SKM-1 (cell line): ENCODE data around the gene LRP8.

Source experiments
- DNase-seq: peaks from one replicate; lab custom pipeline; 2025; ENCODE audit not compliant: unreplicated experiment; lab: John Stamatoyannopoulos, UW

Gene LRP8

GRCh38 chr1:53359934-53360276 lies 32.0 kb upstream of the LRP8 start:
- DNase-seq, result no peak

DNA sequence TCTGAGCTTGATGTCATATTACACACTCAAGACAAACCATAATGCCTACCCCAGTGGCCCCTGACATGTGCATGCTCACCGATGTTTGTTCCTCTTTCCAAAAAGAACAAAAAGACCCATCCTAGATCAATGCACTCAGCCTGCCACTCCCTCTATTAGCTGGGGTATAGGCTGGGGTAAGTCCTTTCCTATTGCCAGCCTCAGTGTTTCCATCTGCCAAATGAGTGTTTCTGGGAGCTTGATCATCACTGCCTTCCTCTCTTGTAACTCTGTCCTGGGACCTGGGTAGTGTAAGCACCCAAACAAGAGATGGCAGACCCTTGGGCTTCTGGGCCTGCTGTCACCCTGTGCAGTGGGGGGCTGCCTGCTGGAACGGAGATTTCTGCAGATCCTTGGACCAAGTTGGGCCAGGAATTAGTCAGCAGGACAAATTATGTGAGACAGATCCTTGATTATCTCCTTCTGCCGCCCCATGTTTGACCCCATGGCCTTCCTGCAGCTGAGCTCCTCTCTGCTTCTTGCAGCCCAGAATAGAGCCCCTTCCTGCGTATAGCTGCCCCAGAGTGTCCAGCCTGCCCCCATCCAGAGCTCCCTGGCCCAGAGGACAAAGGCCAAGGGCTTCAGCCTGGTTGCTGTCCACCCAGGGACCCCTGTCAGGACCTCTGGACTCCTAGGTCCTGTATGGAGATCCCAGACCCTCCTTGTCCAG lies 31.5 kb upstream of the LRP8 start:
- DNase-seq, result no peak

DNA sequence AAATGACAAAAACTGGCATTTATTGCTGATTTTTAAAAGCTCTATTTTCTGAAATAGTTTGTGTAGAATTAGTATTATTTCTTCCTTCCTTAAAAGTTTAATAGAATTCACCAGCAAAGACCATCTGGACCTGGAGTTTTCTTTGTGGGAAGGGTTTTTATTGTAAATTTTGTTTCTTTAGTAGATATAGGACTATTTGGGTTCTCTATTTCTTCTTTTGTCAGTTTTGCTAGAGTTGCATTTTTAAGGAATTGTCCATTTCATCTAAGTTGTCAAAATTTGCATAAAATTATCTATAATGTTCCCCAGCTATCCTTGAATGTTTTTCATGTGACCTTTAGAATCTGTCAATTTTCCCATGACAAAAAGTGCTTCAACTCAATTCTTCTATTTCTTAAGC lies 28.8 kb upstream of the LRP8 start:
- no peak for DNase-seq

GRCh38 chr1:53354119-53354518 lies 26.2 kb upstream of the LRP8 start:
- DNase-seq, result no peak

DNA sequence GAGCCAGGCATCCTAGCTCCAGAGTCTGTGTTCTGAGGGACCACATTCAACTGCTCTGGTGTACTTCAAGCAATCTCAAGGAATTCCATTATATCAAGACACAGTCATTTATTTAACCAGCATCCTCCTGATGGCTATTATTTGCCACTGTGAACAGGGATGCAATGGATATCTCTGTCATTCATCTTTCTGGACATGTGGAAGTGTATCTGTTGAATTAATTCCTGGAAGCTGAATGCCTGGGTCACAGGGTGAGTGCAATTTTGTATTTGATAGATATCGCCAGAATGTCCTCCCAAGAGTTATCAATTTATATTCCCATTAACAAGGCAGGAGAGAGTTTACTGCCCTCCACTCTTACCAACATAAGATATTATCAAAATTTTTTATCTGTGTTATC lies 24.7 kb upstream of the LRP8 start:
- no peak for DNase-seq

DNA sequence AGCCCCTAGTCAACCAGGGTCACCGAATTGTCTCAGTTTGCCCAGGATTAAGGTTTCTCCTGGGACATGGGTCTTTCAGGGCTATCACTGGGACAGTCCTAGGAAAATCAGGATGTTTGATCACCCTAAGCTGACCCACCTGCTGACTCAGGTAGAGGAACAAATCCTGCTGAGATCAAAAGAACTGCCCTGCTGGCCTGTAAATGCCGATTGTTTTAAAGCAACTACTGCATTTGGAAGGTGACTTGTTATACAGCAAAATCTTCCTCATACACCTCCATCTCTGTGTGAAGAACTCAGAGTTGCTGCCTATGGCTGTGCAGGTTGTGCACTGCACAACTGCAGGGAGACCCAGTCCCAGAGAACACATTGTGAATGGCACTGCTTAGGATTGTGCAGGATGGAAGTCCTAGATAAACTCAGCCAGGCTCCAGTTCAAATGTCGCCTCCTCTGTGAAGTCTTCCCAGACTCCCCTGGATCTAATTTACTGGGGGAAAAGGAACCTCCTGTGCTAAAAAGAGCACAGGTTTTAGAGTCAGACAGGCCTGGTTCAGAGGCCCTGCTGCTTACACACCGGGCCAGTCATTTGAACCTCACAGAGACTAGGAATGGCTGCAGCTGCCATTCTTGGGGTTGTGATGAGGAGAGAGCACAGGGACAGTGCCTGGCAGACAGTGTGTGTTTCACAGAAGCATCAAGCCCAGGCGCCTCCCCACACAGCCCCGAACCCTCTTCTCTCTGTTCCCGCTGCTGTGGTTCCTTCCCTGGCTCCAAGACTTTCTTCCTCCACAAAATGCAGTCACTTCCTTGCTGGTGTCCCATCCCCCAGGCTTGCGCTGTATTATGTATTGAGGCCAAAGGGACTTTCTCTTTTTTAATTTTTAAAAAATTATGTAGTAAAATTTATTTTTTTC lies 23.2 kb upstream of the LRP8 start:
- DNase-seq, result no peak

- DNase-seq, result no peak
Measured at GRCh38 chr1:53349968-53350852, 22.3 kb upstream of the LRP8 start.

DNA sequence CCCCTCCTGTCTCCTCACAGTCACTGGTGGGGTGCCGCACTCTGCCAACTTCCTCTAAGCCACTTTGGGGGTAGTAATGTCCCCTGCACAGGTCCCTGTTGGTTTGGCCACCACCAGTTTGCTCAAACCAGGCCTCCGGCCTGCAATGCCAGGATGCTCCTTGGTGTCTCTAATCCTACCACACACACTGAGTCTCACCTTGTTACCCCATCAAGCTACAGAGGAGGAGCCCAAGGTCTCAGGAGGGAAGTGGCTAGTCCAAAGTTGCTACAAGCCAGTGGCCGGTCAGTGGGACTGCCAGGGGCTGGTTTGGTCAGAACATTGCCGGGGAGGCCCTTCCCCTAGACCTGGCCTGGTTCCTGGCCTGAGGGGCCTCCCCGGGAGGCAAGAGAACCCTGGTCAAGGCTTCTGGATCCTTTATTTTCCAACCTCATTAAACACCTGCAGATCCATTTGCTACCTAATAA lies 21.5 kb upstream of the LRP8 start:
- no peak for DNase-seq

DNA sequence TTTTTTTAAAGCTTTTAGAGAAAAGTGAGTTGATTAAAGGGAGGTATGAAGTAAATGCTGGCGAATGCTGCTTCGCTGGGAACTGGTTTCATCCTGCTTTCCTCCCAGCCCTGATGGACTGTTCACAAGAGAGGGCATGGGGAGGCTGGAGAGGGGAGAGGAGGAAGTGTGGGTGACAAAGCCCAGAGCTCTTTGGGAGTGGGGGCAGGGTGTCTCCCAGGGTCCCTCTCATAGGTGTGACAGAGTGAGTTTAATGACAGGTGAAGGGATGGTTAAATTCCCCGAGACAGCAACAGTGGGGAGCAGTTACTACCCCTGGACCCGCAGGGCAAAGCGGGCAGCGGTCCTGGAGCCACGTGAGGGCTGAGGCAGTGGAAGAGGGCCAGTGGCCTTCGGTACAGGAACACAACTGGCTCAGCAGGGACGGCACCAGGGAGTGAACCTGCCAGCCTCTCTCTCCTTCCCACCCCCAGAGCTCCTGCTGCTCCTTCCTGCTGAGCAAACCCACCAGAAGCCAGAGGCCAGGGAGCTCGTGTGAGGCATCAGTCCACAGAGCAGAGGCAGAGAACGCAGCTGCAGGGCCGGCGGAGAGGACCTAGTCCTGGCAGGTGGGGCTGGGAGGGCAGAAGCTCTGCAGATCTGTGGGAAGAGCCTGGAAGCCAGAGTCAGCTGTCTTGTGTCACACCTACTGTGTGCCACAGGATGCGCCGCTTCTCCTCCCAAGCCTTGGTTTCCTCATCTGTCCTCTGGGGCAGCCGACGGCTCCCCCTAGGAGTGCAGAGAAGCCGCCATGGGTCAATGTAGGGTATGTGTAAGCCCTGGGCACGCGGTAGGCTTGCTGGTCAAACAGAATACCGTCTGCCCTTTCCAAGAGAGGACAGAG lies 20.9 kb upstream of the LRP8 start:
- no peak for DNase-seq

- DNase-seq, result no peak
Measured at GRCh38 chr1:53346814-53347176, 18.9 kb upstream of the LRP8 start.

DNA sequence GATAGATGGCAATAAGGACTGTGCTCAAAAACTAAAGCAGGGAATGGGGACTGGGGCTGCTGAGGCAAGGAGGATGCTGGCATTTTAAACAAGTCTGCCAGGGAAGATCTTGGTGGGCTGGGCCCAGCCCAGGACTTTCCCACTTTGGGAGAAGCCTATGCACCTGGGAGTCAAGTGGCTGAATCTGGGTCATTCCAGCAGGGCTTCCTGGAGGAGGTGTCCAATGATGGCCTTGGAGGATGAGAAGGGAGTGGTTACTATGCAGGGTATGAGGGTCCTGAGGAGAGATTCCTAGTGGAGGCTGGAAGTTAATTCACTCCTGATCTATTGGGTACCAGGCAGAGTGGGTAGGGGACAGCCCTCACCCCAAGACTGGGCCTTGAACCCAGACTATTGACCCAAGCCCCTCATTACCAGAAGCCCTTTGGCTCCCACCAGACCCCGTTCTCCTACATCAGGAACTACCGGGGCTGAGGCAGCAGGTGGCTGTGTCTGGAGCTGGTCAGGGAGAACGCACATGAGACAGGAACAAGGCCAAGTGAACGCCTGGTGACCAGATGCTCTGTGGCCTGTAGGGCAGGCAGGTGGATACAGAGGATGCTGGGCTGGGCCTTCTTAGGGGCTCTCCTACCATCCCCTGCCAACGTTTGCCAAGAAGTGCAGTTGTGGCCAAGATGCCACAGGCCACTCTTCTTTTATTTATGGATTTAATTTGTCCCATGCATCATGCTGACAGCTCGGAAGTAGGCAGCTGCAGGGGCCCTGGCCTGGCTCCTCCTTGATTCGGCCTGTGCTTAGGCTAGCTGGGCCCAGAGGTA lies 18.3 kb upstream of the LRP8 start:
- DNase-seq, result no peak

DNA sequence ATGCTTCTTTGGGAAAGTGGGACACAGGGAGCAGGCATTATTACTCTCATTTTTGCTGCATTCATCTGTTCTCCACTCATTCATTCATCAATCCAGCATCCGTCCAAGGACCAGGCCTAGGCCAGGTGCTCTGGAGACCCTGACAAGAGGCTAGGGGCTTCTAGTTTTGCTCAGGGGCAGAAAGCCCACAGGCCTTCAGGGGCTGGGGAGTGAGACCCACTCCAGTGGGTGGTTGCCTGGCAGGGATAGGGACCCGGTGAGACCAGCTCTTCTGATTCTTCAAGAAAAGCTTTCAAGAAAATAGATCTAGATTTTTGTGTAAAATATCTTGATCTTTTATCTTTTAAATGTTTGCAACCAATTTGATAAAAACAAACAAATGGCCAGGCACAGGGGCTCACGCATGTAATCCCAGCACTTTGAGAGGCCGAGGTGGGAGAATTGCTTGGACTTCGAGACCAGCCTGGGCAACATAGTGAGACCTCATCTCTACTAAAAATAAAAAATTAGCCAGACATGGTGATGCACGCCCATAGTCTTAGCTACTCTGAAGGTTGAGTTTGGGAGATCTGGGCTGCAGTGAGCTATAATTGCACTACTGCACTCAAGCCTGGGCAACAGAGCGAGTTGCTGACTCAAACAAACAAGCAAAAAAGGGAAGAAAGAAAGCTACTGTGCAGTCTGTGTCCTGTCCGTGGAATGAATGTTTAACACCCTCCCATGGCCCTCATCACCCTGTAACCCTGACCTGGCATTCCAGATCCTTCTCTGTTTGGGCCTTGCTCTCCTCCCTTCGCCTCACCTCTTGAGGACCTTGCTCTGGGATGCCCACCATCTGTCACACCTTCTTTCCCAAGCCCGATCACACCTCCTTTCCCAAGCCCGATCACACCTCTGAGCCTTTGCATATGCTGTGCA lies 17.3 kb upstream of the LRP8 start:
- DNase-seq, result no peak

GRCh38 chr1:53343831-53344668 lies 16.2 kb upstream of the LRP8 start:
- no peak for DNase-seq

- no peak for DNase-seq
Measured at GRCh38 chr1:53342735-53343470, 15.0 kb upstream of the LRP8 start.

DNA sequence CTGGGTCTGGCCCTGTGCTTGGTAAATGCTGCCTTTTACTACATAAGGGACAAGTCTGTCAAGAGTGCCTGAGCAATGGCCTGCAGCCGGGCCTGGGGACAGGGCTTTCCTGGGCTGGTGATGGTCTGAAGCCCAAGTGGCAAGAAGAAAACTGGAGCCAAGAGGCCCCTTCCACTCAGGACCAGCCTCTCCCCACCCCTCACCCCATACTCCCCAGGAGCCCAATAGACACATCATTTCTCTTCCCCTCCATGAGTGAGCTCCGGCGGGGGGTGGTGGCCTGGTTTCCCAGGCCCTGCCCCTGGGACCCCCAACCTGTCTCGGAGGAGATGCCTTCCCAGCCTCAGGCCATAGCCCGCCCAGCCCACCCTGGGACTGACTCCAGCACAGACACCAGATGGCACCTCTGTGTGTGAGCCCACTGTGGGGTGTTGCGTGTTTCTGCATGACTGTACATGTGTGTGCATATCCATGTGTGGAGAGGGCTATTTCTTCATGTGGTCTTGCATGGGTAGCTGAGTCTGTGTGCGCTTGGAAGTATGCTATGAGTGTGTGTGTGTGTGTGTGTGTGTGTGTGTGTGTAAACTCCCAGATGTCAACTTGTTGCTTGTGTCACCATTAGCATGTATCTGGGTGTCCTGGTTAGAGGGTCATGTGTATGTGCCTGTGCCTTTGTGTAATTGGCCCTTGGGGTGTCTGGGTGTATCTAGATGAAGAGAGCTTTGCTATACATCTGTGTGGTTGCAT lies 14.3 kb upstream of the LRP8 start:
- DNase-seq, result no peak

DNA sequence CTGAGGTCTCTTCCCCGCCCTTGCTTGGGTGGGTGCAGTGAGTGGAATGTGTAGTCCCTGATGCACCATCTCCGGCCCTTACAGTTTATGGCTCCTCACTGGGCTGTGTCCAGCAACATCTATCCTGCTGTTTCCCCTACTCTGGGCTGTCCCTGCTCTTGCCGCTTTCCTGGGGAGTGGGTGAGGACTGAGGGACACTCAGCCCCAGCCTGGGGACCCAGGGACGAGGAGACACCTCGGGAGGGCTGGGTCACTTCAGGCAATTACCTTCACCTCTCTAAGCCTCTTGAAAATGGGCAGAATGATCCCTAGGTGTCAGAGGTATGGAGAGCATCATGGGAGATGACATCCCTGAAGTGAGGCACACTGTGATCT lies 13.6 kb upstream of the LRP8 start:
- DNase-seq, result no peak
